Activated CD8-positive, alpha-beta T cell treated with anti-CD3 and anti-CD28 coated beads for 36 hours (primary cell): ENCODE data around the gene MYLIP. TPM values are rescaled to one million over a fixed set of nuclear protein-coding genes. Genes with fewer than 3 reads are reported as not detected.

Experiments
- ATAC-seq: fragments of 200-7000 bp; cut with Tn5 transposase; one replicate; pipeline ENCODE4 v1.10.0; 2021; ENCODE audit warnings: mild to moderate bottlenecking, moderate library complexity
- CTCF ChIA-PET: fragments of 350-600 bp; sonication (Branson Sonifier 250); formaldehyde crosslinking; loops from one replicate; lab custom pipeline; 2021; ENCODE audit warnings: antibody characterized with exemption; lab: Charles Lee
- POLR2A ChIA-PET: fragments of 350-600 bp; sonication (Branson Sonifier 250); formaldehyde crosslinking; loops from one replicate; lab custom pipeline; 2021; ENCODE audit warnings: antibody characterized with exemption; lab: Charles Lee
- DNase-seq: peaks from one replicate; pipeline ENCODE4 v3.0.0-alpha.2; 2020
- H3K27ac Mint-ChIP-seq: one replicate; pipeline ENCODE4 v1.8.0; 2021; ENCODE audit warnings: mild to moderate bottlenecking, mixed read lengths
- H3K27me3 Mint-ChIP-seq: one replicate; pipeline ENCODE4 v1.8.0; 2021; ENCODE audit warnings: mixed read lengths
- H3K36me3 Mint-ChIP-seq: one replicate; pipeline ENCODE4 v1.8.0; 2021; ENCODE audit warnings: low read depth, mixed read lengths
- H3K4me1 Mint-ChIP-seq: one replicate; pipeline ENCODE4 v1.8.0; 2021; ENCODE audit warnings: low read depth, mixed read lengths
- H3K4me3 Mint-ChIP-seq: one replicate; pipeline ENCODE4 v1.8.0; 2021; ENCODE audit warnings: mild to moderate bottlenecking, moderate library complexity, mixed read lengths
- H3K9me3 Mint-ChIP-seq: one replicate; pipeline ENCODE4 v1.8.0; 2021; ENCODE audit warnings: mixed read lengths
- CTCF ChIP-seq: fragments of 200-600 bp; IDR thresholded peaks from one replicate; pipeline ENCODE4 v1.8.0; 2022; ENCODE audit warnings: antibody characterized with exemption, mild to moderate bottlenecking
- intact Hi-C: fragments of 100-400 bp; cut with micrococcal nuclease; formaldehyde crosslinking; loops from one replicate; pipeline ENCODE4 v1.10.0; 2022
- total RNA-seq, 2 experiments: library from RNA; stranded (reverse); gene quantifications; one replicate each; pipeline ENCODE4 v1.2.3, GENCODE V29; 2021

Gene MYLIP
- total RNA-seq, 2 experiments from 2014 or later = 7.7 to 8.1 TPM

GRCh38 chr6:16106991-16107787, 21.7 kb upstream of the MYLIP start:
- intact Hi-C loops = no loop called here
- TF ChIP-seq CTCF = no peak
- ChIA-PET CTCF (interaction anchor here (1.3 kb wide), 1 partner anchor 76 kb away, joined by 5 read pairs; no protein-coding TSS in a partner anchor), POLR2A (interaction anchor here (1.2 to 1.8 kb wide), 2 partner anchors 10 to 20 kb away, joined by 3 to 5 read pairs; no protein-coding TSS in a partner anchor)
- H3K27ac Mint-ChIP-seq = no peak overlapping the region
- H3K4me3 Mint-ChIP-seq = no peak overlapping the region
- ATAC-seq (no peak), DNase-seq (no peak)
- no peaks in the 10 kb centered on the region for H3K36me3 Mint-ChIP-seq
- H3K4me1 Mint-ChIP-seq = no peaks in the 10 kb centered on the region
- no peaks in the 10 kb centered on the region for H3K27me3 Mint-ChIP-seq
- no peaks in the 10 kb centered on the region for H3K9me3 Mint-ChIP-seq

- H3K9me3 Mint-ChIP-seq = no peaks in the 10 kb centered on the region
- POLR2A ChIA-PET = interaction anchor here (1.2 kb wide), 1 partner anchor 19 kb away, joined by 3 read pairs; no protein-coding TSS in a partner anchor
- no peaks in the 10 kb centered on the region for H3K27me3 Mint-ChIP-seq
- TF ChIP-seq CTCF = no peak
- CTCF ChIA-PET = no interaction called here
- no peaks in the 10 kb centered on the region for H3K4me1 Mint-ChIP-seq
- no peak overlapping the region for H3K4me3 Mint-ChIP-seq
- no peak overlapping the region for H3K27ac Mint-ChIP-seq
- intact Hi-C loops = no loop called here
- DNase-seq = no peak
- ATAC-seq = no peak
- H3K36me3 Mint-ChIP-seq = no peaks in the 10 kb centered on the region
Observed at GRCh38 chr6:16108419-16108818, 20.5 kb upstream of the MYLIP start.

- TF ChIP-seq CTCF = no peak
- Mint-ChIP-seq H3K4me3 (no peak overlapping the region), H3K27ac (no peak overlapping the region)
Observed at GRCh38 chr6:16108921-16109658, 19.8 kb upstream of the MYLIP start.

GRCh38 chr6:16109659-16110305, 19.1 kb upstream of the MYLIP start:
- Mint-ChIP-seq H3K36me3 (no peaks in the 10 kb centered on the region), H3K27ac (no peak overlapping the region), H3K4me1 (no peaks in the 10 kb centered on the region), H3K4me3 (no peak overlapping the region), H3K27me3 (no peaks in the 10 kb centered on the region), H3K9me3 (no peaks in the 10 kb centered on the region)
- TF ChIP-seq CTCF = no peak
- DNase-seq (no peak), ATAC-seq (no peak)
- POLR2A ChIA-PET = no interaction called here
- intact Hi-C loops = no loop called here
- CTCF ChIA-PET = no interaction called here

More at GRCh38 chr6:16108921-16109658, 19.8 kb upstream of the MYLIP start:
- no peak for DNase-seq
- no peaks in the 10 kb centered on the region for H3K27me3 Mint-ChIP-seq
- ChIA-PET POLR2A (interaction anchor here (0.6 kb wide), 1 partner anchor 455 kb away, joined by 4 read pairs; no protein-coding TSS in a partner anchor), CTCF (no interaction called here)
- H3K36me3 Mint-ChIP-seq = no peaks in the 10 kb centered on the region
- H3K4me1 Mint-ChIP-seq = no peaks in the 10 kb centered on the region
- no peaks in the 10 kb centered on the region for H3K9me3 Mint-ChIP-seq
- intact Hi-C loops = no loop called here
- no peak for ATAC-seq
